ENCODE results near the gene SEPTIN8. TPM values are rescaled to one million over a fixed set of nuclear protein-coding genes. Genes with fewer than 3 reads are reported as not detected.

Gene SEPTIN8
- total RNA-seq, 2 donors from 2014 or later: 16.2 to 30.4 TPM

- Mint-ChIP-seq H3K27me3 (peaks cover 0 to 2% of the 10 kb centered on the region in 2 donors), H3K4me1 (ENCODE audit: low read depth in 2 of 2) (peaks cover 24 to 33% of the 10 kb centered on the region in 2 donors)
Observed at GRCh38 chr5:132734687-132735086, 42.4 kb downstream of the SEPTIN8 start.

GRCh38 chr5:132733499-132734148 lies 43.4 kb downstream of the SEPTIN8 start:
- Mint-ChIP-seq H3K9me3 (no peaks in the 10 kb centered on the region), H3K36me3 (peaks cover 5% of the 10 kb centered on the region), H3K27me3 (no peaks in the 10 kb centered on the region), H3K27ac (no peak overlapping the region), H3K4me1 (ENCODE audit: low read depth in 2 of 2) (peaks cover 27 to 33% of the 10 kb centered on the region in 2 donors), H3K4me3 (no peak overlapping the region)
- ATAC-seq (no peak), DNase-seq (ENCODE audit: low spot score) (no peak)

More at GRCh38 chr5:132734687-132735086, 42.4 kb downstream of the SEPTIN8 start:
- Mint-ChIP-seq H3K36me3 (peaks cover 5% of the 10 kb centered on the region), H3K9me3 (no peaks in the 10 kb centered on the region), H3K4me3 (no peak overlapping the region), H3K27ac (peak overlapping the region in 1 of 2 donors; percentile 11)
- ATAC-seq (no peak), DNase-seq (ENCODE audit: low spot score) (no peak)

GRCh38 chr5:132729896-132730295 lies 47.1 kb downstream of the SEPTIN8 start:
- H3K36me3 Mint-ChIP-seq: peaks cover 18% of the 10 kb centered on the region
- no peaks in the 10 kb centered on the region for H3K27me3 Mint-ChIP-seq
- DNase-seq (ENCODE audit: low spot score): no peak
- H3K27ac Mint-ChIP-seq: no peak overlapping the region
- H3K4me3 Mint-ChIP-seq: no peak overlapping the region
- peaks cover 8 to 19% of the 10 kb centered on the region in 2 donors for H3K4me1 Mint-ChIP-seq (ENCODE audit: low read depth in 2 of 2)
- H3K9me3 Mint-ChIP-seq: no peaks in the 10 kb centered on the region
- no peak for ATAC-seq

GRCh38 chr5:132725745-132726144 lies 51.3 kb downstream of the SEPTIN8 start:
- Mint-ChIP-seq H3K27me3 (no peaks in the 10 kb centered on the region), H3K4me3 (no peak overlapping the region), H3K4me1 (ENCODE audit: low read depth in 2 of 2) (peaks cover 8 to 13% of the 10 kb centered on the region in 2 donors), H3K27ac (no peak overlapping the region), H3K9me3 (no peaks in the 10 kb centered on the region), H3K36me3 (peaks cover 19% of the 10 kb centered on the region)
- no peak for DNase-seq (ENCODE audit: low spot score)
- ATAC-seq: no peak

GRCh38 chr5:132718544-132719312 lies 58.3 kb downstream of the SEPTIN8 start:
- no peak overlapping the region for H3K27ac Mint-ChIP-seq
- no peaks in the 10 kb centered on the region for H3K27me3 Mint-ChIP-seq
- no peak for ATAC-seq
- no peak overlapping the region for H3K4me3 Mint-ChIP-seq
- no peak for DNase-seq (ENCODE audit: low spot score)
- no peaks in the 10 kb centered on the region for H3K9me3 Mint-ChIP-seq
- peaks cover 8% of the 10 kb centered on the region for H3K36me3 Mint-ChIP-seq
- H3K4me1 Mint-ChIP-seq (ENCODE audit: low read depth in 2 of 2): peaks cover 9 to 13% of the 10 kb centered on the region in 2 donors

- Mint-ChIP-seq H3K4me3 (peak overlapping the region; percentile 60), H3K4me1 (ENCODE audit: low read depth in 2 of 2) (peaks cover 9 to 20% of the 10 kb centered on the region in 2 donors), H3K27me3 (no peaks in the 10 kb centered on the region), H3K36me3 (peaks cover 7% of the 10 kb centered on the region), H3K9me3 (no peaks in the 10 kb centered on the region), H3K27ac (peak overlapping the region; percentile 67 to 78)
- ATAC-seq (peak; percentile 78 to 92), DNase-seq (ENCODE audit: low spot score) (no peak)
Observed at GRCh38 chr5:132714456-132715307, 62.4 kb downstream of the SEPTIN8 start.

GRCh38 chr5:132708645-132709044 lies 68.4 kb downstream of the SEPTIN8 start:
- Mint-ChIP-seq H3K27ac (no peak overlapping the region), H3K36me3 (peaks cover 7% of the 10 kb centered on the region), H3K4me1 (ENCODE audit: low read depth in 2 of 2) (peaks cover 2 to 10% of the 10 kb centered on the region in 2 donors), H3K4me3 (no peak overlapping the region), H3K9me3 (no peaks in the 10 kb centered on the region), H3K27me3 (no peaks in the 10 kb centered on the region)
- ATAC-seq (no peak), DNase-seq (ENCODE audit: low spot score) (no peak)

GRCh38 chr5:132704875-132705274 lies 72.2 kb downstream of the SEPTIN8 start:
- peak overlapping the region; percentile 60 for H3K4me3 Mint-ChIP-seq
- DNase-seq (ENCODE audit: low spot score) (no peak), ATAC-seq (no peak)
- H3K9me3 Mint-ChIP-seq: no peaks in the 10 kb centered on the region
- H3K27ac Mint-ChIP-seq: peak overlapping the region in 1 of 2 donors; percentile 65
- H3K27me3 Mint-ChIP-seq: no peaks in the 10 kb centered on the region
- H3K4me1 Mint-ChIP-seq (ENCODE audit: low read depth in 2 of 2): peaks cover 2 to 7% of the 10 kb centered on the region in 2 donors
- peaks cover 21% of the 10 kb centered on the region for H3K36me3 Mint-ChIP-seq

Other genes with a start within 250 kb of the SEPTIN8 start
- 1 to 10 TPM; 7.2 to 9.5 TPM for gene IL5, start 233.7 kb downstream of the SEPTIN8 start, total RNA-seq
- gene RAD50, start 220.3 kb downstream of the SEPTIN8 start, total RNA-seq: 10 to 100 TPM; 24.9 to 41.8 TPM
- gene IL13, start 119.1 kb downstream of the SEPTIN8 start, total RNA-seq: 10 to 100 TPM in 1 of 2 donors, 1 to 10 TPM in 1; 8.4 to 19.6 TPM
- 1 to 10 TPM in 1 of 2 donors, not detected in 1; 2.6 TPM for gene IL4, start 103.2 kb downstream of the SEPTIN8 start, total RNA-seq
- gene KIF3A, start 39.7 kb downstream of the SEPTIN8 start, total RNA-seq: 10 to 100 TPM; 17.4 to 34.5 TPM
- 1 to 10 TPM; 1.1 to 3.9 TPM for gene CCNI2, start 29.8 kb downstream of the SEPTIN8 start, total RNA-seq
- not detected for gene SOWAHA, start 36.1 kb upstream of the SEPTIN8 start, total RNA-seq
- gene SHROOM1, start 53.4 kb upstream of the SEPTIN8 start, total RNA-seq: 1 to 10 TPM; 5.4 to 8.0 TPM
- gene GDF9, start 89.2 kb upstream of the SEPTIN8 start, total RNA-seq: under 1 TPM; 0.50 to 0.93 TPM
- gene UQCRQ, start 89.4 kb upstream of the SEPTIN8 start, total RNA-seq: 100 to 1,000 TPM; 330 to 366 TPM
- gene LEAP2, start 96.4 kb upstream of the SEPTIN8 start, total RNA-seq: 1 to 10 TPM; 2.7 to 5.6 TPM
- 10 to 100 TPM; 39.7 to 40.4 TPM for gene AFF4, start 186.4 kb upstream of the SEPTIN8 start, total RNA-seq
- 10 to 100 TPM; 21.6 to 31.4 TPM for gene ZCCHC10, start 249.3 kb upstream of the SEPTIN8 start, total RNA-seq